Coronary artery (tissue), 2 donors: Measurements from ENCODE around the gene REG3G.

Experiments used
- DNase-seq: peaks from one replicate; pipeline ENCODE4 v3.0.0-alpha.2; 2017; ENCODE audit warnings: low spot score
- H3K27ac ChIP-seq, 2 donors: fragments of 200-600 bp; sonication (generic); one replicate each; pipeline ENCODE4 v1.5.1; 2016 to 2019
- H3K4me3 ChIP-seq: fragments of 200-600 bp; sonication (generic); 2 replicates; pipeline ENCODE4 v1.5.1; 2016; ENCODE audit warnings: mild to moderate bottlenecking, moderate library complexity
- TF ChIP-seq, protein P1 (sequence below): fragments of 200-600 bp; sonication (generic); IDR thresholded peaks from one replicate; pipeline ENCODE4 v1.5.1; 2019; ENCODE audit warnings: antibody characterized with exemption

The REG3G gene

GRCh38 chr2:78982638-78983330 is 42.7 kb upstream of the REG3G start:
- TF ChIP-seq, protein P1, sequence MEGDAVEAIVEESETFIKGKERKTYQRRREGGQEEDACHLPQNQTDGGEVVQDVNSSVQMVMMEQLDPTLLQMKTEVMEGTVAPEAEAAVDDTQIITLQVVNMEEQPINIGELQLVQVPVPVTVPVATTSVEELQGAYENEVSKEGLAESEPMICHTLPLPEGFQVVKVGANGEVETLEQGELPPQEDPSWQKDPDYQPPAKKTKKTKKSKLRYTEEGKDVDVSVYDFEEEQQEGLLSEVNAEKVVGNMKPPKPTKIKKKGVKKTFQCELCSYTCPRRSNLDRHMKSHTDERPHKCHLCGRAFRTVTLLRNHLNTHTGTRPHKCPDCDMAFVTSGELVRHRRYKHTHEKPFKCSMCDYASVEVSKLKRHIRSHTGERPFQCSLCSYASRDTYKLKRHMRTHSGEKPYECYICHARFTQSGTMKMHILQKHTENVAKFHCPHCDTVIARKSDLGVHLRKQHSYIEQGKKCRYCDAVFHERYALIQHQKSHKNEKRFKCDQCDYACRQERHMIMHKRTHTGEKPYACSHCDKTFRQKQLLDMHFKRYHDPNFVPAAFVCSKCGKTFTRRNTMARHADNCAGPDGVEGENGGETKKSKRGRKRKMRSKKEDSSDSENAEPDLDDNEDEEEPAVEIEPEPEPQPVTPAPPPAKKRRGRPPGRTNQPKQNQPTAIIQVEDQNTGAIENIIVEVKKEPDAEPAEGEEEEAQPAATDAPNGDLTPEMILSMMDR = no peak
- DNase-seq = no peak
- H3K4me3 ChIP-seq = no peak overlapping the region
- H3K27ac ChIP-seq = no peak overlapping the region

- DNase-seq = no peak
- TF ChIP-seq, protein P1 = no peak
- H3K4me3 ChIP-seq = no peak overlapping the region
- no peak overlapping the region for H3K27ac ChIP-seq
Measured at GRCh38 chr2:78984386-78984785, 41.1 kb upstream of the REG3G start.

GRCh38 chr2:78985558-78985957 is 39.9 kb upstream of the REG3G start:
- Histone ChIP-seq H3K4me3 (no peak overlapping the region), H3K27ac (no peak overlapping the region)
- TF ChIP-seq, protein P1 = no peak
- no peak for DNase-seq

DNA sequence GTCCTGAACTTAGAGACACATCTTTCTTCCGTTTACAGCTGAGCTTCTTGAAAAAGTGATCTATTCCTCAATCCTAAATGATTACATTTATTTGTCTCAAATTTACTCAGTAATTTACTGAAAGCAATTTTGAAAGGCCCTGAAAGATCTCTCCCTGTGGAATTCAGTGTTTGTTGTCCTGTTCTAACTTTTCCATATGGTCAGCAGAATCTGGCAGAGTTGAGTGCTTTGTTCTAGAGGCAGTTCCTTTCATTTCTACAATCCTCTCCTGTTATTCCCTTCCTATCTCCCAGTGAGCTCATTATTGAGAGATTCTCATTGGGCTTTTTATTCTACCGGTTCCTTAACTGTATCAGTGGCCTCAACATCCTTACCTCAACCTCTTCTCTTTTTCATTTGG is 36.5 kb upstream of the REG3G start:
- Histone ChIP-seq H3K27ac (no peak overlapping the region), H3K4me3 (no peak overlapping the region)
- TF ChIP-seq, protein P1 = no peak
- no peak for DNase-seq

GRCh38 chr2:78992451-78992806 is 33.1 kb upstream of the REG3G start:
- Histone ChIP-seq H3K27ac (no peak overlapping the region), H3K4me3 (no peak overlapping the region)
- TF ChIP-seq, protein P1 = no peak
- DNase-seq = no peak

DNA sequence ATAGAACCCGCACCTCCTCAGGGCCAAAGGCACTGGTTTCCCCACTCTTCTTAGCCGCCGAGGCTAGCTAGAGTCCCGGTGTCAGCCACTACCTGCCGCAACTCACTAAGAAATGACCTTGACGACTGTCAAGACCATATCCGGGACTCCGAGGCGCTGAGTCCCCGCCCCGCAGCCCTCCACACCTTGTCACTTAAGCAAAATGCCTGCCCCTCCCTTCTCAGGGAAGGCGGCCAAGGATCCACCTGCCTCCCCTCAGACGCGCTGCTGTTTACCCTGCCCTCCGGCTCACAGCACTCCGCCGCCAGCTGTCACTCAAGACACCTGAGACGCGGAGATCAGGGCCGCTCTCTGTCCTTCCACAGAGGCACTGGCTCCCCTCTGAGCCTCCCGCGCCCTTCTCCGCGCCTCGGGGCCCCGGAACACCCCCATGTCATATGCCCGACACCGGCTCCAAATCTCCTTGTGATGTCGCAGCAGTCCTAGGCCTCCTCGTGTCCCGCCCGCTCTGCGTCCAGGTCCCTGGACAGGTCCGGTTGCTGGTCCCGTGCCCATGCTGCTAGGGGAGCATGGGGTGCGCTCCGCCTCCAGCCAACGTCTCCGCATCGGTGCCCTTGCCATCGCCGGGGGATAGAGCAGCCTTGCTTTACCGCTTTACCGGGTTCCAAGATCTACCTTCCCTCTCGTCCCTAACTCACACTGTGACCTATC is 32.5 kb upstream of the REG3G start:
- TF ChIP-seq, protein P1 = no peak
- H3K27ac ChIP-seq = no peak overlapping the region
- DNase-seq = no peak
- H3K4me3 ChIP-seq = peak overlapping the region; percentile 40
